A549 (cell line): ENCODE results near the gene KCTD1.

Experiments
- BHLHE40 ChIP-seq: IDR thresholded peaks from 2 replicates; pipeline ENCODE4 v1.6.1; 2012; ENCODE audit warnings: low read depth, low read length, inconsistent platforms
- CBX2 ChIP-seq: fragments of 200-600 bp; sonication (generic); IDR thresholded peaks from 2 replicates; pipeline ENCODE4 v1.6.1; 2016; ENCODE audit warnings: low read depth, mild to moderate bottlenecking, borderline replicate concordance
- E2F6 ChIP-seq: IDR thresholded peaks from 2 replicates; pipeline ENCODE4 v1.6.1; 2012; ENCODE audit warnings: low read depth, borderline replicate concordance
- JUNB ChIP-seq: fragments of >200 bp; sonication (Bioruptor Twin); formaldehyde crosslinking; IDR thresholded peaks from 2 replicates; pipeline ENCODE4 v1.6.1; 2016
- KDM5A ChIP-seq: fragments of 200-600 bp; sonication (generic); IDR thresholded peaks from 2 replicates; pipeline ENCODE4 v1.6.1; 2016; ENCODE audit warnings: antibody characterized with exemption, mild to moderate bottlenecking
- POLR2A ChIP-seq: IDR thresholded peaks from 2 replicates; pipeline ENCODE4 v1.6.1; 2012; ENCODE audit warnings: mild to moderate bottlenecking, low read length
- RAD21 ChIP-seq, 2 experiments: fragments of >200 bp in 1 of 2; sonication (Bioruptor Twin) in 1 of 2; formaldehyde crosslinking in 1 of 2; IDR thresholded peaks in 1 of 2; conservative IDR thresholded peaks in 1 of 2; 2 replicates in 1 of 2; 3 replicates in 1 of 2; pipeline ENCODE4 v1.6.1; 2012 to 2018; ENCODE audit warnings: inconsistent platforms in 1 of 2
- RNF2 ChIP-seq: fragments of 200-600 bp; sonication (generic); IDR thresholded peaks from 2 replicates; pipeline ENCODE4 v1.6.1; 2016; ENCODE audit warnings: low read depth, mild to moderate bottlenecking, antibody characterized with exemption, moderate library complexity, borderline replicate concordance
- TF ChIP-seq, protein P1 (sequence below): fragments of >200 bp; sonication (Bioruptor Twin); formaldehyde crosslinking; IDR thresholded peaks from 3 replicates; pipeline ENCODE4 v1.5.1; 2016
- TF ChIP-seq, protein P2 (sequence below): IDR thresholded peaks from 2 replicates; pipeline ENCODE4 v1.6.1; 2012
- TF ChIP-seq, protein P3 (sequence below): fragments of 450-650 bp; IDR thresholded peaks from 2 replicates; pipeline ENCODE4 v1.6.1; 2014; ENCODE audit warnings: antibody characterized with exemption

DNA sequence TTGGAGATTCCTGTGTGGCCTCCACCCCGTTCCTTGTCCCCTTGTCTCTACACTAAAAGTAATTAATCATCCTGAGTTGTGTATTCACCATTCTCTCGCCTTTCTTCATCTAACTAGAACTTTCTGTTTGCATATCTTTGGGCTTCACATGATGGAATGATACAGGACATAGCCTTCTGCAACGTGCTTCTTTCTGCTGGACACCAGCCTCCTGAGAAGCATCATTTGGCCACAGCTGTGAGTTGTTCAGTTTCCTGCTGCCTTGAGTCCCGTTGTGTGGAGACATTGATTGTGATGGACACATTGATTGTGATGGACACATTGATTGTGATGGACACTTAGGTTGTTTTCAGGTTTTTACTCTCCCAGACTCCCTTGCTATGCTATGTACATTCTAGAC lies 139.3 kb downstream of the KCTD1 start:
- TF ChIP-seq, protein P1, sequence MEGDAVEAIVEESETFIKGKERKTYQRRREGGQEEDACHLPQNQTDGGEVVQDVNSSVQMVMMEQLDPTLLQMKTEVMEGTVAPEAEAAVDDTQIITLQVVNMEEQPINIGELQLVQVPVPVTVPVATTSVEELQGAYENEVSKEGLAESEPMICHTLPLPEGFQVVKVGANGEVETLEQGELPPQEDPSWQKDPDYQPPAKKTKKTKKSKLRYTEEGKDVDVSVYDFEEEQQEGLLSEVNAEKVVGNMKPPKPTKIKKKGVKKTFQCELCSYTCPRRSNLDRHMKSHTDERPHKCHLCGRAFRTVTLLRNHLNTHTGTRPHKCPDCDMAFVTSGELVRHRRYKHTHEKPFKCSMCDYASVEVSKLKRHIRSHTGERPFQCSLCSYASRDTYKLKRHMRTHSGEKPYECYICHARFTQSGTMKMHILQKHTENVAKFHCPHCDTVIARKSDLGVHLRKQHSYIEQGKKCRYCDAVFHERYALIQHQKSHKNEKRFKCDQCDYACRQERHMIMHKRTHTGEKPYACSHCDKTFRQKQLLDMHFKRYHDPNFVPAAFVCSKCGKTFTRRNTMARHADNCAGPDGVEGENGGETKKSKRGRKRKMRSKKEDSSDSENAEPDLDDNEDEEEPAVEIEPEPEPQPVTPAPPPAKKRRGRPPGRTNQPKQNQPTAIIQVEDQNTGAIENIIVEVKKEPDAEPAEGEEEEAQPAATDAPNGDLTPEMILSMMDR = no peak
- TF ChIP-seq BHLHE40 (no peak), RAD21 (conservative IDR thresholded peaks at IDR 0.05 in 1 of 2, IDR thresholded peaks at IDR 0.05 in 1 of 2) (no peak), POLR2A (no peak), RNF2 (no peak), E2F6 (no peak), KDM5A (no peak), CBX2 (no peak), JUNB (no peak)
- TF ChIP-seq, protein P2, sequence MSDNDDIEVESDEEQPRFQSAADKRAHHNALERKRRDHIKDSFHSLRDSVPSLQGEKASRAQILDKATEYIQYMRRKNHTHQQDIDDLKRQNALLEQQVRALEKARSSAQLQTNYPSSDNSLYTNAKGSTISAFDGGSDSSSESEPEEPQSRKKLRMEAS = no peak
- TF ChIP-seq, protein P3, sequence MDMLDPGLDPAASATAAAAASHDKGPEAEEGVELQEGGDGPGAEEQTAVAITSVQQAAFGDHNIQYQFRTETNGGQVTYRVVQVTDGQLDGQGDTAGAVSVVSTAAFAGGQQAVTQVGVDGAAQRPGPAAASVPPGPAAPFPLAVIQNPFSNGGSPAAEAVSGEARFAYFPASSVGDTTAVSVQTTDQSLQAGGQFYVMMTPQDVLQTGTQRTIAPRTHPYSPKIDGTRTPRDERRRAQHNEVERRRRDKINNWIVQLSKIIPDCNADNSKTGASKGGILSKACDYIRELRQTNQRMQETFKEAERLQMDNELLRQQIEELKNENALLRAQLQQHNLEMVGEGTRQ = no peak
